Germinal center (tissue), 1 donor: ENCODE data around the gene FAM107B.
"Not testable (repeated sequence)": the region's sequence is repeated elsewhere in the genome, so short reads cannot be mapped to it uniquely, and the experiment has no call there.

Experiments
- DNase-seq: peaks from one replicate; pipeline ENCODE4 v3.0.0; 2012; ENCODE audit warnings: mixed read lengths, low spot score

The FAM107B gene

GRCh38 chr10:14774797-14775196 is at the start of gene FAM107B:
Gene FAM107B, minus strand, starts transcription at chr10:14774897. Its CDS starts 234 bp downstream, at chr10:14774663.
- DNase-seq: no peak

- no peak for DNase-seq
Measured at GRCh38 chr10:14823966-14824365, 49.3 kb upstream of the FAM107B start.

GRCh38 chr10:14822879-14823755 is 48.4 kb upstream of the FAM107B start:
- peak; percentile 52 for DNase-seq

GRCh38 chr10:14821635-14822375 is 47.1 kb upstream of the FAM107B start:
- no peak for DNase-seq

DNA sequence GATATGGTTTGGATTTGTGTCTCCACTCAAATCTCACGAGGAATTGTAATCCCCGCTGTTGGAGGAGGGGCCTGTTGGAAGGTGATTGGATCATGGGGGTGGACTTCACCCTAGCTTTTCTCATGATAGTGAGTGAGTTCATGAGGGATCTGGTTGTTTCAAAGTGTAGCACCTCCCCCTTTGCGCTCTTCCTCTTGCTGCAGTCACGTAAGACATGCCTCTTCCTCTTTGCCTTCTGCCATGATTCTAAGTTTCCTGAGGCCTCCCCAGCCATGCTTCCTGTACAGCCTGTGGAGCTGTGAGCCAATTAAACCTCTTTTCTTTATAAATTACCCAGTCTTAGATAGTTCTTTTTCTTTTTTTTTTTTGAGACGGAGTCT is 46.1 kb upstream of the FAM107B start:
- no peak for DNase-seq

GRCh38 chr10:14820010-14820774 is 45.5 kb upstream of the FAM107B start:
- no peak for DNase-seq

GRCh38 chr10:14816717-14817116 is 42.0 kb upstream of the FAM107B start:
- not testable (repeated sequence) for DNase-seq

GRCh38 chr10:14815681-14816080 is 41.0 kb upstream of the FAM107B start:
- no peak for DNase-seq

DNA sequence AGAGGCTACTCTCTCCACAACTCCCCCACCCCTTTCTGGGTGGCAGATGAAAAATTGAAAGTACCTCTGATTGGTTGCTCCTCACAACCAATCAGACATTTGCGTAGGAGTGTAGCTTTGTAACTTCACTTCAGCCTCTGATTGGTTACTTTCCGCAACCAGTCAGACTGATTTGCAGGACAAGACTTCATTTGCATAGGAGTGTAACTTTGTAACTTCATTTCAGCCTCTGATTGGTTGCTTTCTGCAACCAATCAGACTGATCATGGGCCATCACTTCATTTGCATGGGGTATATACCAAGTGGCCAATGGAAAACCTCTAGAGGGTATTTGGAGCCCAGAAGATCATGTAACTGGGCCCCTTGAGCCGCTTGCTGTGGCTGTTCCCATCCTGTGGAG is 37.6 kb upstream of the FAM107B start:
- no peak for DNase-seq

GRCh38 chr10:14810969-14811953 is 36.6 kb upstream of the FAM107B start:
- no peak for DNase-seq

GRCh38 chr10:14806318-14806717 is 31.6 kb upstream of the FAM107B start:
- no peak for DNase-seq

- DNase-seq: no peak
Measured at GRCh38 chr10:14803827-14804226, 29.1 kb upstream of the FAM107B start.

GRCh38 chr10:14801723-14802122 is 27.0 kb upstream of the FAM107B start:
- DNase-seq: no peak

- DNase-seq: peak; percentile 19
Measured at GRCh38 chr10:14800397-14800796, 25.7 kb upstream of the FAM107B start.

GRCh38 chr10:14798636-14799035 is 23.9 kb upstream of the FAM107B start:
- no peak for DNase-seq

DNA sequence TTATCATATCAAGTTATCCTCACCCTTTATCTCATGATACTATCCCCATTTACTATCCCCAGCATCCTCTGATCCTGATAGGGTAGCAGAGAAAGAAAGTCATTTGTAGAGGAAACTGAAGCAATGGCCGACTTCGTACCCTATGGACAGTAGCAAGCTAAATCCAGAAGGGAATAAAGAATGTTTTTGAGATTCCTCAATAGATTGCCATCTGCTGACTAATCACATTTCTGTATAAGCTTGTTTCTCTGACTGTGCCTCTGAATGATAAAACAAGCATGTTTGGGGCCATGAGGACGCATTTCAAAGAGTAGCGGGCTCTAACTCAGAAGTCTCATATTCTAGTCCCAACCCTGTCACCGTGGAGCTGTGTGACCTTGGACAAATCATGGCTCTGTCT is 13.2 kb upstream of the FAM107B start:
- no peak for DNase-seq

DNA sequence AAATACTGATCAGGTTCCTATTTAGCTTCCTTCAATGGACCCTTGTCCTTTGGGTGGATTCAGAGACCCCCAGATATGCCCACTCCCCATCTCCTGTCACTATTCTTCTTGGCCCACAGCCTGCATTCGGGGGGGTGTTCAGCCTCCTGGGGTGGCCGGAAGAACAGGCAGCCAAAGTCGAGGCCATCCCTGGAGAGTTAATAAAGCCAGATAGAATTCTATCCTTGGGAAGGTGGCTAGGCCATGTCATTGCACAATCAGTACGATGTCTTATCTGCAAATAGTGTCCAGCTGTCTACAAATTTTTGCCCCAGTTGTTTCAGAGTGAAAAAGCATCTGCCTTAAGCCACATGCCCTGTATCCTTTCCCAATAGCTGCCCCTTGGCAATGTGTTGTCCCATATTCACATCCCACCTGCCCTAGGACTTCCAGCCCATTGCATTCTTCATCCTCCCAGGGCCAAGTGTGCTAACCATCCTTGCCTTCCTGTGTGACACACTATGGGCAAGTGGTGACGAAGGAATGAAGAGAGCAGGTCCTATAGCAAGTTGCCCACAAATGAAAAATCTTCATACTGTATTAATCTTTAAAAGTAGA is 9.9 kb upstream of the FAM107B start:
- DNase-seq: no peak

- no peak for DNase-seq
Measured at GRCh38 chr10:14782691-14783363, 8.1 kb upstream of the FAM107B start.

GRCh38 chr10:14781763-14782162 is 7.1 kb upstream of the FAM107B start:
- DNase-seq: no peak

DNA sequence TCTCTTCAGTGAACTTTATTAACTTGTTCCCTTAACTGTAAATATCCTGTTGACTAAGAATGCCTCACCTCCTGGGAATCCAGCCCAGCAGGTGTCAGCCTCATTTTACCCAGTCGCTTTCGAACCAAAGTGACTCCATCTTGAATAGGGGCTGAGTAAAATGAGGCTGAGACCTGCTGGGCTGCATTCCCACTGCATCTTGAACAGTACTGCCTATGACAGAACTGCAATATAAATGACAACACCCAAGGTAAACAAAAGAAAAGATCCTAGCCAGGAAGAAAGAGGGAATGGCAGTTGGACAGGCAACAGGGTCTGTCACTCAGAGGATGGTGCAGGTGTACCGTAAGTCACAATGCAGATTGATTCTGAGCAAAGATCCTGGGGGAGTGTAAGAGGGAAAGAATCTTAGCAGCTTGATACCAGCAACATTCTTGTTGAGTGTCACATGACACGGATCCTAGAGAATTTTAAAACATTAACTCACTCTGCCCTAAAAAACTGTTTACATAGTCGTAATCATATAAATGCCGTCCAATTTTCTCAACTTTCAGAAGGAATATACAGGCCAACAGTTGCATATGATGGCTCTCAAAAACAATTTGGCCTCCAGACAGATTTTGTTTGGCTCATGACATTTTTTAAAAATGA is 4.4 kb upstream of the FAM107B start:
- DNase-seq: no peak
